D721Med (cell line): ENCODE results near the gene DTX1.

Experiments
- DNase-seq: peaks from one replicate; pipeline ENCODE4 v3.0.0; 2011; ENCODE audit warnings: low spot score; ENCODE audit not compliant: insufficient read length
- FAIRE-seq: peaks from 2 replicates; lab custom pipeline; 2011; peaks lifted over from hg19 to GRCh38; lab: Jason Lieb, UNC
- CTCF ChIP-seq: IDR thresholded peaks from 2 replicates; pipeline ENCODE4 v1.5.1; 2012; ENCODE audit warnings: mild to moderate bottlenecking, control low read depth; ENCODE audit not compliant: insufficient read depth; ENCODE audit errors: missing control alignments

DTX1 gene

GRCh38 chr12:113108308-113108707, 51.8 kb downstream of the DTX1 start:
- no peak for FAIRE-seq
- no peak for DNase-seq
- no peak for TF ChIP-seq CTCF

- TF ChIP-seq CTCF = no peak
- FAIRE-seq = no peak
- DNase-seq = no peak
Measured at GRCh38 chr12:113109360-113109759, 52.8 kb downstream of the DTX1 start.

GRCh38 chr12:113109872-113110599, 53.5 kb downstream of the DTX1 start:
- DNase-seq (no peak), FAIRE-seq (no peak)
- no peak for TF ChIP-seq CTCF

GRCh38 chr12:113111247-113111646, 54.7 kb downstream of the DTX1 start:
- DNase-seq = no peak
- no peak for TF ChIP-seq CTCF
- no peak for FAIRE-seq

- no peak for DNase-seq
- FAIRE-seq = no peak
- no peak for TF ChIP-seq CTCF
Measured at GRCh38 chr12:113112043-113112899, 55.7 kb downstream of the DTX1 start.

- FAIRE-seq (no peak), DNase-seq (no peak)
- no peak for TF ChIP-seq CTCF
Measured at GRCh38 chr12:113113397-113113796, 56.9 kb downstream of the DTX1 start.
